HG02763 (cell line): ENCODE results near the gene TXNDC8.
A peak's percentile ranks its signal among the peaks of the same experiment; 100 is the strongest.
"Not testable (repeated sequence)": the region's sequence is repeated elsewhere in the genome, so short reads cannot be mapped to it uniquely, and the experiment has no call there.

Experiments used
- ATAC-seq: cut with Tn5 transposase; IDR thresholded peaks from one replicate; pipeline ENCODE4 v1.9.1; 2021; ENCODE audit warnings: mild to moderate bottlenecking, moderate library complexity; ENCODE audit not compliant: unreplicated experiment

TXNDC8 gene

DNA sequence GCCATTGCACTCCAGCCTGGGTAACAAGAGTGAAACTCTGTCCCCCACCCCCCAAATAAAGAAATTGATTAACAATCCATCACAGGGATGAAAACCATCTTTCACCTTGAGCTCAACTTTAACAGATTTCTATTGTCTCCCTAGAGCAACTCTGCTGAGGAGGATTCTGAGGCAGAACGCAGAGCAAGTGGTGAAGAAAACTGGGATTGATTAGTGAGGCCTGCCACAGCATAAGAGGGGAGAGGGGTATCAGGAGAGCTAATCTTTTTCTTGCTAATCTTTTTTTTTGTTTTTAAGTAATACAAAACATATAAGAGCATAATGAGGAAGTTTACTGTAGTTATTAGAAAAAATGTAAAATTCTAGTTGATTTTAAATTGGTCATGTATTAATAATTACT lies 8.9 kb downstream of the TXNDC8 start:
- no peak for ATAC-seq

DNA sequence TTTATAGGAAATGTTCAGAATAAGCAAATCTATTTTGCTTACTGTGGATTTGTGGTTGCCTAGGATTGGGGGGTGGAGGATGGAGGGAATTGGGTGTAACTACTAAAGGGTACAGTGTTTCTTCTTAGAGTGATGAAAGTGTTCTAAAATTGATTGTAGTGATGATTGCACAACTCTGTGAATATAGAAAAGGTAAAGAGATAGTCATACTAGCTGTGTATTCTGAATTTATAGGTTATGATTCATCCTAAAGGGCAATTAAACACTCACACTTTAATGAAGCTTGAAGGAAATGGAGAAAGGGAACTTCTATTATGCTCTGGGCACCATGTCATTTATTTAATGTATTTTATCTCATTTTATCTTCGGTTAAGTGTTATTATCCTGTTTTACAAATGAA lies 9.9 kb downstream of the TXNDC8 start:
- no peak for ATAC-seq

DNA sequence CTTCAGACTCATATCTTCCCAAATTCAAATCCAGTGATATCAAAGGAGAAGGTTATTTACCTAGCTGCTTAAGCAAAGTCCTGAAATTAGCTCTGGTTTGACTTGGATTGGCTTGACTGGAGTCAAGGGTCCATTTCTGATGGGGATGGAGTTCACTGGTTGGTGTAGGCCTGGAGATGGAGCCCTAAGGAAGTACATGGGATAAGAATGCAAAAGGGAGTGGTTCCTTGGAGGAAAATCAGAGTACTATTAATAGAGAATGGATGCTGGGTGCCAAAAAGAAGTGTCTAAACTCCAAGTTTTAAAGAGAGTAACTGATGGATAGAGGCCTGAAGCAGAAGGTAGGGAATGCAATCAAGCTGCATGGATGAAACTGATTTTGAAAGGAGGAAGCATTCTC lies 13.8 kb downstream of the TXNDC8 start:
- ATAC-seq = no peak

DNA sequence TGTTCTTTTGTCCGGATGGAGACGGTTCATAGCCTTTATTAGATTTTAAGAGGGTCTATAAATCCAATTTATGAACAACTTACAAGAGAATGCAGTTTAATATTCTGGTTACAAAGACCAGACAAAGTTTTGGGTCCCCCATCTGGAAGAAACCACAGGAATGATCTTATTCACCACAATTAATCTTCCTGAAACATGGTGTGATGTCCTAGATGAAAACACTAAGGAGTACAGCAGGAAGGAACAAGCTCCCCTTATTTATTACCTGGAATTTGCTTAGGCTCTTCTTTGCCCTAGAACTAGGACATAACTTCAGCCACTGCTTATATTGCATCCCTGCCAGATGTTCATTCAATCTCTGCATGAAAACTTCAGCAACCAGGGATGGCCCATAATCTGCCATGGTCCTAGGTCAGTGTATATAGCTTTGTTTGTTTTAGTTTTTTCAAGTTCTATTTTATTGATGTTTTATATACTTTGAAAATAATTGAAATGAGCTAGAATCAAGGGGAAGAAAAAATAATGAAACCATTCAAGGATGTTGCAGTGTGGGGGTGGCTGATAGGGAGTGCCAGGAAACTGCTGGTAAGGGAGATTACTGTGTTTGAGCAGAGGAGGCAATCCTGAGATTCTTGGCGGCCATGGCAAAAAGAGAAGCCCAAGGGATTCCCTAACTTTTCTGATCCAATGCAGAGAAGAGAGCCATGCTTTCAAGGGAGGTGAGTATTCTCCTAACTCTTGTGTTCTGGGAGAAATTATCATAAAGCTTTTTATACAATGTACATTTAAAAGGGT lies 16.8 kb downstream of the TXNDC8 start:
- ATAC-seq = no peak

DNA sequence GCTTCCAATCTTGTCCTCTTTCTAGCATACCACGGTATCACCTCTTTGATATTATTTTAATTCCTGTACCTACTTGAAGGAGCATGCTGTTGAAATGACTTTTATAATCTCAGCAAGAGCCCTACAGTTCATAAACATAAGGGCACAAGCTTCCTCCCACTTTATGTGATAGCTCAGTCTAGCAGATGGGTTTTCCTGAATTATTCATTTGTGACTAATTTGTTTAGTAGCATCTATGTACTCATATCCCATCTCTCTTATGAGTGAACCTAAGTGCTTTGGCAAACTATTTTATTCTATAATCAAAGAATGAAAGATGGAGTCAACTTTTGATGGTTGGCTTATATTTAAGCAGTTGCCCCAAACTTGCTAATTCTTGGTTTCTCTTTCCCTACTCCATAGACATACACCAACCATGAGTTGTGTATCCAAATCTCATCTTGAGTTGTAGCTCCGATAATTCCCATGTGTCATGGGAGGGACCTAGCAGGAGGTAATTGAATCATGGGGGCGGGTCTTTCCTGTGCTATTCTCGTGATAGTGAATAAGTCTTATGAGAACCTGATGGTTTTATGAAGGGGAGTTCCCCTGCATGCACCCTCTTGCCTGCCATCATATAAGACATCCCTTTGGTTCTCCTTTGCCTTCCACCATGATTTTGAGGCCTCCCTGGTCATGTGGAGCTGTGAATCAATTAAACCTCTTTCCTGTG lies 17.7 kb downstream of the TXNDC8 start:
- ATAC-seq = no peak

DNA sequence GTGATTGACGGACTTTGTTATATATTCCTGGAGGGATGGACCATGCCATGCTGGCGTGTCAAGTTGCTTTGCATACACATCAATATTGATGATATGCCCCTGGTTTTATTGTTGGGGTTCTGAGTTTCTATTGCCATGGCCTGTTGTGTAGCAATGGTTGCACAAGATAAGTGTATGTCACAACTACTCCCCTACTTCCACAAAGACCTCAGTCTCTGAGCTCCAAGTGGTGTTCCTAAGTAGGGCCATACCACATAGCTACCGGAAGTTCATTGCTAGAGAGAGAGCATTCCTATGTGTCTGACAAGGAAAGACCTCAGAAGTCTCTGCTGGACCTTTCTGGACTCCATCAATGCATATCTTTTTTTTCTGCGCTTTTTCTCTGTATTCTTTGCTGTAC lies 19.8 kb downstream of the TXNDC8 start:
- ATAC-seq = no peak

DNA sequence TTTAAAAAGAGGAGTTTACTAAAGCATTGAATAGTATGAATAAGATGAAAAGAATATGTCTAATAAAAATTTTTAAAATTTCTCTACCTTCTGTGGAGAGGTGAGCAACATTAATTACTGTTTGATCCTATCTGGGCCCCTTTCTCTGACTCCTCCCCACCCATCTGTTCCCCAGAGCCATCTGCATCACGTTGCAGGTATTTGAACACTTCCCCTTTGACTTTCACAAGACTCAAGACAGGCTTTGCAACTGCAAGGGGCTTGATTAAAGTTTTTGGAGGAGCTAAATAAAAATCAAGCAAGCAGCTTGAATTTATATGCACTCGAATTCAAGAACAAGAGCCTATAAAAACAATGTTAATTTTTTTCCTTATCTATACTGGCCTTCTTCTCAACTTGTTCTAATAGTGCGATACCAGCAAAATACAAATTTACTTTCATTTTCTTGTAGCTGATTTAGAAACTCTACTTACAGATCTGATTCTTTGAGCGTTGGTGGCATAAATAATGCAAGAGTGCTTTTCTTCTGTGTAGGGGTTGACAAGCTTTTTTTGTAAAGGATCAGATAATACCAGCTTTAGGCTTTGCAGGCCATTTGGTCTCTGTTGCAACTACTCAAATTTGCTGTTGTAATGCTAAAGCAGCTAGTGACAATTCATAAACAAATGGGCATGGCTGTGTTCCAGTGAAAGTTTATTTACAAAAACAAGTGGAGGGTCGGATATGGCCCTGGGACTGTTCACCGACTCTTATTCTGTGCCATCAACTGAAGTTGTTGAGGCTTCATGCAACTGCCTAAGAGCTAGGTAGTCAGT lies 21.2 kb downstream of the TXNDC8 start:
- peak; percentile 96 for ATAC-seq

DNA sequence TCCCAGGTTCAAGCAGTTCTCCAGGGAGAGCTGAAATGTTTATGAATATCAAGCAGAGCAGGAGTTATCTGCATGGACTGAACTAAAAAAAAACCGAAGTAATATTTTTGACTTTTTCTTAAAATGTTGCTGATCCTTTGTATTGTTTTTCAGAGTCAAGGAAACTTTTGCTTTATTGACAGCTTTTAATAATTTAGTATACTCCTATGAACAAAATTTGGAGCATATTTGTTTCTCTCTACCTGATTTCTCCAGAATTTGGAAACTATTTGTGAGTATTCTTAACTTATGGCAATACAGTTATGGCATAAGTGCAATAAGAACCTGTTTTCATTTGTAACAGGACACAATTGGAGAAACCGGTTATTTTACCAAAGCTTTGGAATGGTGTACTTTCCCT lies 25.7 kb downstream of the TXNDC8 start:
- ATAC-seq = not testable (repeated sequence)

DNA sequence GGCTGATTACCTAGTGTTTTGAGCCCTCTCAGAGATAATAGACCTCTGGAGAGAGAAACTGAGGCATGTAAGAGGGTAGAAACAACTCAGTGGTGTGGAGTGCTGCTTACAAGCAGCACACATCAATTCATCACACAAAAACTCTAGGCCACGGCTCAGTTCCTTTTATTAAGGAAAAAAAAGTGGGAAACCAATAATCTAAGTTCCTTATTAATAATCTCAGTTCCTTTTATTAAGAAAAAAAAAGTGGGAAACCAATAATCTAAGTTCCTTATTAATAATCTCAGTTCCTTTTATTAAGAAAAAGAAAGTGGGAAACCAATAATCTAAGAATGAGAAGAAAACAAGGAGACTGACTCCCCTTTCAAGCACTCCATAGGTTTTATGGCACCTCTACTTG lies 28.0 kb downstream of the TXNDC8 start:
- no peak for ATAC-seq

DNA sequence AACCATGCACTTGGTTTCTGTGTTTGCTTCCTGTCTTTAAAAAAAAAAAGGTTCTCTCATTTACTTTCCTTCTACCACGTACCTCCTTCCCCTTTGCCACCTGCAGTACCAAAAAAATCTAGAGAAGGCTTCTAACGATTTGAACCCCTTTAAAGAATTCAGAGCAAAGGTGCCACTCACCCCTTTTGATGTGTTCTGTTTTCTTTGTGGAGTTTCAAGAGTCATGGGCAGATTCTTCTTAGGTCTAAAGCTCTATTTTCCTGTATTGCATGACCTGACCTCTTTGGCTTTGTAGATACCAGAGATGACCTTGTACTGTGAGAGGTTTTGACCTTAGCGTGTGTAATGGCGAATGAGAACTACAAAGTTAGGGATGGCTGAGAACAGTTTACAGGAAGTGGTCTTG lies 29.0 kb downstream of the TXNDC8 start:
- ATAC-seq = no peak

DNA sequence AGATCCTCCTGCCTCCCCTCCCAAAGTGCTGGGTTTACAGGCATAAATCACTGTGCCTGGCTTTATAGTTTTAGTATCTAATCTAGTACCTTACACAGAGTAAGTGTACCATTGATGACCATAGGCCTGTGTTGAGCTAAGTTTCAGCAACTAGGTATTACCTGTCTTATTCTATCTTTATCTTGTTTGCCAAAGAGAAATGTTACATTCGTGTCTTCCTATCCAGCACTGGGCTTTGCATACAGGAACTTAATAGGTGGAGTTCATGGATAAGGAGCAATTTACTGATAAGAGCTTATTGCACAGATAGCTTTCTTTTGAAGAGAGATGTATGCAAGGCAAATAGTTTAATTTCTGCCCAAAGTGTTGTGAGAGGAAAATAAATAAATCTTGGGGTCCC lies 30.5 kb downstream of the TXNDC8 start:
- ATAC-seq = no peak

DNA sequence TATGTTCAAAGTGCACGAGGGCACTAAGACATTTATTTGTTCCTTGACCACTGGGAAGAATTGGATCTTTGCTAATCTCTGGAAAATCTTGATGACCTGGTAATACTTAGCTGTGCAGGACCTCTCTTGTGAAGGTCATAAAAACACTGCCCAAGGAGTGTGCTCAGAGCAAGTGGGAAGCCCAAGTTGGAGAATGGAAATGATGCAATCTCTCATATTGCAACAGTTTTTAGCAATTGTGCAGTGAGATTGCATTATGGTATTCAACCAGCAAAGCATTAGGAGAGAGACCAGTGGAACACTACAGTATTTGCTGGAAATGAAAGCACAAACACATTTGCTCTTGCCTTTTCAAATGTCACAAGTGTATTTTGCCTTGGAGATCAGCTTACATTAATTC lies 34.5 kb downstream of the TXNDC8 start:
- no peak for ATAC-seq

DNA sequence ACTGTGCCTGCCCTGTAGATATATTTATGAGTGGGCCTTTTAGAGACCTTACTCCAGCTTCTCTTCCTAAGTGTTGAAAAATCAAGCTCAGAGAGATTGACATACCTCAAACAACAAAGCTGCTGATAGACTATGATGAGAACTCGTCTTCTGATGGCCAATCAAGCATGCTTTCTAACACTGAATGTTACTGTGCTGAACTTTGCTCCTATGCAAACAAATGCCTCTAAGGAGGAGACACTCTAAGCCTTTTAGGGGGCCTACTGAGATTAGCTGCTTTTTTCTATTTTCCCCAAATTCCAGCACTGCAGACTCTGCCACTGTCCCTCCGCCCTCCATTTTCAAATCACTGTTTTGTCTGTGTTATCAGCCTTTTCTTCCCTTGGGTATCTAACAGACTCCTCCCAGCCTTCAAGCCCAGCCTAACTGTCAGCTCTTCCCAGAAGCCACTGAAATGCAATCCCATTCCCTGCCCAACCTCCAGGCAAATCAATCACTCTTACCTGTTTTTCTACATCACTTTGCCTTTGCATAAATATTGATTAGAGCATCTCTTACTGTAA lies 39.5 kb downstream of the TXNDC8 start:
- ATAC-seq = no peak

DNA sequence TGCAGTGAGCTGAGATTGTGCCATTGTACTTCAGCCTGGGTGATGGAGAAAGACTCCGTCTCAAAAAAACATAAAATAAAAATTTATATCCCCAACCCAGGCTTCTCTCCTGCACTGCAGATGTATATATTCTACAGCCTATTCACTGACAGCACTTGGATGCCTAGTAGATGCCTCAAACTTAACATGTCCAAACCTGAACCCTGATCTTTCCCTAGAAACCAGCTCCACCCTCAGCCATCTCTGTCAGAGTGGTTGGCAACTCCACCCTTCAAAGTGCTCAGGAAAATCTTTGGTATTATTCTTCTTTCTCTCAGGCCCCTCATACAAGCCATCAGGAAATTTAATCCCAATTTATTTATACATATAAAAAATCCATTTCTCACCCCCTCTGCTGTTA lies 44.4 kb downstream of the TXNDC8 start:
- no peak for ATAC-seq

DNA sequence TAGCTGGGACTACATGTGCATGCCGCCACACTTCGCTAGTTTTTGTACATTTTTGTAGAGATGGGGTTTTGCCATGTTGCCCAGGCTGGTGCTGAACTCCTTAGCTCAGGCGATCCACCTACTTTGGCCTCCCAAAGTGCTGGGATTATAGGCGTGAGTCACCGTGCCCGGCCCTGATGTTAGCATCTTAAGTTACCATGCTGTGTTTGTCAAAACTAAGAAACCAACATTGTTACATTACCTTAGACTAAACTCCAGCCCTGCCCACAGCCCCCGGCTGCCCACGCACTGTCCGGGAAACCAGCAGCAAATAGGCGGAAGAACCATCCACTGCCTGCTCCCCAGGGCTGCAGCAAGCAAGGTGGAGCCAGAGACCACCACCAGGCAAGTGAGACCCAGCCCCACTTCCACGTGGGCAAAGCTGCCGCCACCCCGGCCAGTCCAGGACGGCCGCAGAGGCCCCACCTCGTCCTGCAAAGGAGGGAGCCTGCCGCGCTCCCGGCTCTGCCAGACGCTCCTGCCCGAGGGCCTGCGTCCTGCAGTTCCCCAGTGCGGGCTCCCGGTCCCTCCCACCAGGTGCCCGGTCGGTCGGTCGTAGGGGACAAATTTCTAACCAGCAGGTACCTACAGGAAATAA lies 45.6 kb downstream of the TXNDC8 start:
- ATAC-seq = no peak

DNA sequence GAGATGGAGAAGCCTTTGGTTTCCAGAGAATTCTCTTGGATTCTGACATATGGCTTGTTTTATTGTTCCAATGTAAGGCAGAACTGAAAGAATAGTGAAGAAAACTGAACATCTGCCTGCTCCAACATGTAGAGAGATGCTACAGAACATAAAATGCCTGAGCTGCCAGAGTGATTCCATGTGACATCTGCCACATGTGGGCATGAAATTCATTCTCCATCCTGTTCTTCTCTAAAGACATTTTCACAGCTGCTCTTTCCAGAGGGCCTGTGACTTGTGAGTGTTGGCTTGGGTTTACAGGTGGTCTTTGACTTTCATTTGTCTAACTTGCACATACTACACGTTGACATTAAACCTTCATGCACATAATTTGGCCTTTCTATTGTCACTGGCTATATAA lies 47.7 kb downstream of the TXNDC8 start:
- no peak for ATAC-seq

DNA sequence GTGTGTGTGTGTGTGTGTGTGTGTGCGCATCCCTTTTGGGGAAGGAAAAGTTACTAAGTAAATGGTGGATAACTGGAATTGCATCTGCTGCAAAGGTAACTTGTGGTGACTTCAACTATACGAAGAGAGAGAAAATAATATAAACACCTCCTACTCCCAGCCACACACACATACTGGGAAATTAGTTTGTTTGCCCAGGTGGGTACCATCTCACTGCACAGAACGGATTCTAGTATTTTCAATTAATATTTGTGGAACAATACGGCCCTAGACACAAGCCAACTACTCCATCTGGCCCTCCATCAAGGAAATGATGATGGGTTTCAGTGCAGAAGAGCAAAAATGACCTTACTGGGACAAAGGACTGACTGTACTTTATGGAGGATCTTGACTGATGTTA lies 49.2 kb downstream of the TXNDC8 start:
- ATAC-seq = no peak

DNA sequence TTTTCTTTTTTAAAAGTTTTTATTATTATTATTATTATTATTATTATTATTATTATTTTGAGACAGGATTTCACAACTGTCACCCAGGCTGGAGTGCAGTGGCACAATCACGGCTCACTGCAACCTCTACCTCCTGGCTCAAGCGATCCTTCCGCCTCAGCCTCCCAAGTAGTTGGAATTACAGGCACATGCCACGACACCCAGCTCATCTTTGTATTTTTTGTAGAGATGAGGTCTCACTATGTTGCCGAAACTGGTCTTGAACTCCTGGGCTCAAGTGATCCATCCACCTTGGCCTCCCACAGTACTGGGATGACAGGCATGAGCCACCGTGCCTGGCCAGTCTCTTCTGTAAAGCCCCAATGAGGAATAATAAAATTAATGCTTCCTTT lies 50.4 kb downstream of the TXNDC8 start:
- no peak for ATAC-seq

DNA sequence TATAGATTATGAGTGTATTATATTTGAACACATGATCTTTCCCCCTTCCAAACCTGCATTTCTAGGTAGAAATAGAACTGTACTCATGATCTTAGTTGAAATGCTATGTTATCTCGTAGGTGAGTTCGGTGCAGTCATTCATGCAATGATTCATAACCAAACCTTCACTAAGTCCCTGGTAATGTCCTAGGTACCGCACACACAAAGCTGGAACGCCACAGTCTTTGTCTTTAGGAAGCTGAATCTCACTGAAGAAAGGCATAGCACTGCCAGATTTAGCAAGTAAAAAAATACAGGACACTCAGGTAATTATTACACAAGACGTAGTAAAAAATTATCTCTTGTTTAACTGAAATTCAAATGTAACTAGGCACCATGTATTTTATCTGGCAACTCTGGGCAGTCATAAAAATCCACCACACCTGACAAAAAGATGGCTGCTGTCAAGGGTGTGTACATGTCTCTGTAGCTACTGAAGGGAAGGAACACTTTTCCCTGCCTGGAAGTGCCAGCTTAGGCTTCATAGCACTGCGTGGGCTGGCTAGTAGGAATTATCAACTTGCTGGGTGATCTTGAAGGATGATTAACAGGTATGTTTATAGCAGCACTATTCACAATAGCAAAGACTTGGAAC lies 53.3 kb downstream of the TXNDC8 start:
- ATAC-seq = no peak

DNA sequence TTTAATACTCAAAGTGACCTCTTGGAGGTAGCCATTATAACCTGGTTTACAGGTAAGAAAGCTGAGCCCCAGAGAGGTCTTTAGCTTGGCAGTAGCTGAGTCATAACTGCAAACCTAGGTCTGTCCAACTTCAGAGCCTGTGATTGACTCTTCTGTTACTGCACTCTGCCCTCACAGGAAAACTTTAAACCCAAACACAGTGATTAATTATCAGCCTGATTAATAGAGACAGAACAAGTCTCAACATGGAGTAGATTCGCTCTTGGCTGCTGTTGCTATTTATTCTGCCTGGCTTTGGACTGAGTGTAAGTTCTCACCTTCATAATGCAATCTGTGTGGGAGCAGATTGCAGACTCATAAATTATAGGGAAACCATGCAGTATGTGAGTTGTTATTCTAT lies 53.9 kb downstream of the TXNDC8 start:
- no peak for ATAC-seq

DNA sequence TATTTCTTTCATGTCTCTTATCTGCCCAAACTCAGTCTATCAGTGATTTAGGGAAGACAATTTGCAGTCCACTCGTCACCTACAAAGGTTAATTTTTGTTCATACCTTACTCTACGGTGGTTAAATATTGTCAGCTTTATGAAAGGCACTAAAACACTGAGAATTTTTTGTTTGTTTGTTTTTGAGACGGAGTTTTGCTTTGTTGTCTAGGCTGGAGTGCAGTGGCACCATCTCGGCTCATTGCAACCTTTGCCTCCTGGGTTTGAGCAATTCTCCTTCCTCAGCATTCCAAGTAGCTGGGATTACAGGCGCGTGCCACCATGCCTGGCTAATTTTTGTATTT lies 55.0 kb downstream of the TXNDC8 start:
- no peak for ATAC-seq
